Measurements from ENCODE around the gene EXOC2.

Gene EXOC2, protein sequence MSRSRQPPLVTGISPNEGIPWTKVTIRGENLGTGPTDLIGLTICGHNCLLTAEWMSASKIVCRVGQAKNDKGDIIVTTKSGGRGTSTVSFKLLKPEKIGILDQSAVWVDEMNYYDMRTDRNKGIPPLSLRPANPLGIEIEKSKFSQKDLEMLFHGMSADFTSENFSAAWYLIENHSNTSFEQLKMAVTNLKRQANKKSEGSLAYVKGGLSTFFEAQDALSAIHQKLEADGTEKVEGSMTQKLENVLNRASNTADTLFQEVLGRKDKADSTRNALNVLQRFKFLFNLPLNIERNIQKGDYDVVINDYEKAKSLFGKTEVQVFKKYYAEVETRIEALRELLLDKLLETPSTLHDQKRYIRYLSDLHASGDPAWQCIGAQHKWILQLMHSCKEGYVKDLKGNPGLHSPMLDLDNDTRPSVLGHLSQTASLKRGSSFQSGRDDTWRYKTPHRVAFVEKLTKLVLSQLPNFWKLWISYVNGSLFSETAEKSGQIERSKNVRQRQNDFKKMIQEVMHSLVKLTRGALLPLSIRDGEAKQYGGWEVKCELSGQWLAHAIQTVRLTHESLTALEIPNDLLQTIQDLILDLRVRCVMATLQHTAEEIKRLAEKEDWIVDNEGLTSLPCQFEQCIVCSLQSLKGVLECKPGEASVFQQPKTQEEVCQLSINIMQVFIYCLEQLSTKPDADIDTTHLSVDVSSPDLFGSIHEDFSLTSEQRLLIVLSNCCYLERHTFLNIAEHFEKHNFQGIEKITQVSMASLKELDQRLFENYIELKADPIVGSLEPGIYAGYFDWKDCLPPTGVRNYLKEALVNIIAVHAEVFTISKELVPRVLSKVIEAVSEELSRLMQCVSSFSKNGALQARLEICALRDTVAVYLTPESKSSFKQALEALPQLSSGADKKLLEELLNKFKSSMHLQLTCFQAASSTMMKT

DNA sequence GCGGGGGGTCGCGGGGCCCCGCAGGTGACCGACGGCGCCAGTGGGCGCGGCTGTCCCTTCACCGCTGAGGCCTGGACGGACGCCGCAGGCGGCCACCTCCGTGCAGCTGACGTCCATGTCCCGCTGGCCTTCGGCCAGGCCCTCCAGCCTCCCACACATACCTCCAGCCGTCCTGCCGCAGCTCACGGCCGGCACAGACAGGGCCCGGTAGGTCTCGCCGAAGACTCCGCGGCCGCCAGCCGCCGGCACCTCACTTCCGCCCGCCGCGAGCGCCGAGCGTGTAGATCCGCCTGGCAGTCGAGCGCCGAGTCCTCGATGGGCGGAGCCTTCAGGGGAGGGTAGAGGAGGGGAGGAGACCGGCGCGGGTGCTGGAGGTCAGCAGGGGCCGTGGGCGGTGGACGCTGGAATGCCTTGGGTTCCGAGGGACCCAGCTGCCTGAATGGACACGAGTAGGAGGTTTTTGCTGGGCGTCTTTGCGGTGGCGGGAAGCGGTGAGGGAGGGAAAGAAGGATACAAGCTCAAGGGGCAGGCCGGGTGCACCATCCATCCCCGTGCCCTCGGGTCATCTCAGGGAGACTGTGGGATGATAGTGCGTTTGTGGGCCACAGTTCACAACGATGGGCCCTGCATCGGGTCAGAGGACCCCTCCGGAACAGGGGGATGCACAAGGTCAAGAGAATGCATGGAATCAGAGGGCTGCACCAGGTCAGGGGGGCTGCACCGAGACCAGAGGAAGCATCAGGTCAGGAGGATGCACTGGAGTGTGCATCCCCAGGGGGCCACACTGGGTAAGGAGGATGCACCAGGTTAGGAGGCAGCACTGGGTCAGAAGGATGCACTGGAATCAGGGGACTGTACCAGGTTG lies at the start of gene EXOC2:
Gene EXOC2 (minus strand): TSS at position 282 of the 865 bp plus-strand sequence. CDS start 55,321 bp downstream, outside the sequence.
- DNase-seq, result peak; percentile 46

DNA sequence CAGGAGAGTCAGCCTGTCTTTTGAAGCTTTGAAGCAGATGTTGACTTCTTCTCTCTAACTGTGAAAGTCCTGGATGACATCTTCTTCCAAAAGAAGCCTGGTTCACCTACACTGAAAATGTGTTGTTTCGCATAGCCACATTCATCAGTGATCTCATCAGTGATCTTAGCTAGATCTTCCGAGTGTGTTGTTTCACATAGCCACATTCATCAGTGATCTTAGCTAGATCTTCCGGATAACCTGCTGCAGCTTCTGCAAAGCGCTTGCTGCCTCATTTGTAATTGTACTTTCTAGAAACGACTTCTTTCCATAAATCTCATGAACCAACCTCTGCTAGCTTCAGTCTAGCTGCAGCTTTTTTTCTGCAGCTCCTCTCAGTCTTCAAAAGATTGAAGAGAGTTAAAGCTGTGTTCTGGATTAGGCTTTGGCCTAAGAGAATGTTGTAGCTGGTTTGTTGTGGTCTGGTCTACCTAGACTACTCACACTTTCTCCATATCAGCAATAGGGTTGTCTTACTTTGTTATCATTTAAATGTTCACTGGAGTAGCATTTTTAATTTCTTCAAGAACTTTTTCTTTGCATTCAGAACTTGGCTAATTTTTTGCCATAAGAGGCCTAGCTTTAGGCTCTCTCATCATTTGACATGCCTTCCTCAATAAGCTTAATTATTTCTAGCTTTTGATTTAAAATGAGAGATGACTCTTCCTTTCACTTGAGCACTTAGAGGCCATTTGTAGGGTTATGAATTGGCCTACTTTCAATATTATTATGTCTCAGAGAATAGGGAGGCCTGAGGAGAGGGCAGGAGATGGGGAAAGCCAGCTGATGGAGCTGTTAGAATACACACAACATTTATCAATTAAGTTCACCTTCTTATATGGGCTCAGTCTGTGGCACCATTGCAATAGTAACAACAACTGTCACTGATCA lies 48.7 kb upstream of the EXOC2 start:
- DNase-seq, result no peak

- DNase-seq, result no peak
These were observed 43.9 kb upstream of the EXOC2 start for GRCh38 chr6:736657-737446.

- no peak for DNase-seq
These were observed 40.7 kb upstream of the EXOC2 start for GRCh38 chr6:733431-734219.

DNA sequence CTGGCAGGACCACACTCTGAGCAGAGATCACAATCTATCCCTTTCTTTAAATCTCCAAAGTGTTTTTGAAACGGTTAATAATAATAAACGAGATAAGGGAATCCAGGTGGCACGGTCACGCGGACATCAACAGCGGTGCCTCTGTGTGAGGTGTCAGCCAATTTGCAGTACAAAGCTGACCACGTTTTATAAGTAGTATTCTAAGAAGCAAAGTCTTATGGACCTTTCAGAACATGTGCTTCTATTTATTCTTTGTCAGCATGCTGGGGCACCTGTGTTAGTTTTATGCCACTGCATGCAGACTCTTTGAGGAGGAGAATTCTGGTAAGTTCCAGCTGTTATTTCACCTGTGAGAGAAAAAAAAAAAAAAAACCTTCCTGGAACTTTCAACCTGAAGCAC lies 39.0 kb upstream of the EXOC2 start:
- no peak for DNase-seq

- DNase-seq, result no peak
These were observed 36.8 kb upstream of the EXOC2 start for GRCh38 chr6:729606-730320.

GRCh38 chr6:727856-728255 lies 34.9 kb upstream of the EXOC2 start:
- no peak for DNase-seq

GRCh38 chr6:723540-723939 lies 30.6 kb upstream of the EXOC2 start:
- DNase-seq, result no peak

GRCh38 chr6:722608-723007 lies 29.7 kb upstream of the EXOC2 start:
- peak; percentile 2 for DNase-seq

DNA sequence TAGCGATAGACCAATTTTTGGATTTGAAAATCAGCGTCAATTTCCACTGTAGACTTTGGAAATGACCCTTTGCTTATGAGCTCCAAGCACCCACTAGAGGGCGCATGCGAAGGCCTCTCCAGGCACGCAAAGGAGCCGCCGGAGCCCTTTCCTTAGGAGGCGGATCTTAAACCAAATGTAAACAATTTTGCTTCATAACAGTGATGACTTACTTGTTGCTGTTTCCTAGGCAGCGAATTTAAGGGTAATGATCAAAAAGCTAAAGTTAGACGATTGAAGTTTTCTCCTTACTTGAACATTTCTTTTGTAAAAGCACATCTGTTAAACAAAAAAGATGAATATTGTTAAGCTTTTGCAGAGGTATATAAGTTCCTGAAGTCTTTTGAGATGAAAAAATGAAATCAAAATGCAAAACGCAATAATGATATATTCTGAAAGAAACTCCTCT lies 29.2 kb upstream of the EXOC2 start:
- peak; percentile 5 for DNase-seq

DNA sequence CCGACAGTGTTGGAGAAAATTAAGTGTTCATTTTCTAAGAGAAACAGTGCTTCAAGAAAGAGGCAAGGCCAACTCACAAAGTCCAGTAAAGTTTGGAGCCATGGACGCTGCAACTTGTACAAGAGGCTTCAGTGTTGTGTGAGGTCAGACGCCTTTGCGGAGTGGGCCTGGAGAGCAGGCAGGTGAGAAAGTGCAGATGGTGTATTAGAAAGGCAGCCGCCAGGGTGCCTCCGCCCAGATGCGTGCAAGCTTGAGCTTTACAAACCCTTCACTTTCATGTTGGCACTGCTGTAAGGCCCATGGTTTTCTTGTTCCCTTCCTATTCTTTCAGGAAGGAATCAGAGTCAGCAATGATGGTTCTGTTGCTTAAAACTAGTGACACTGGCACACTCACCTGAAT lies 25.4 kb upstream of the EXOC2 start:
- DNase-seq, result no peak

GRCh38 chr6:717135-717534 lies 24.2 kb upstream of the EXOC2 start:
- no peak for DNase-seq

- no peak for DNase-seq
These were observed 23.0 kb upstream of the EXOC2 start for GRCh38 chr6:715709-716491.

DNA sequence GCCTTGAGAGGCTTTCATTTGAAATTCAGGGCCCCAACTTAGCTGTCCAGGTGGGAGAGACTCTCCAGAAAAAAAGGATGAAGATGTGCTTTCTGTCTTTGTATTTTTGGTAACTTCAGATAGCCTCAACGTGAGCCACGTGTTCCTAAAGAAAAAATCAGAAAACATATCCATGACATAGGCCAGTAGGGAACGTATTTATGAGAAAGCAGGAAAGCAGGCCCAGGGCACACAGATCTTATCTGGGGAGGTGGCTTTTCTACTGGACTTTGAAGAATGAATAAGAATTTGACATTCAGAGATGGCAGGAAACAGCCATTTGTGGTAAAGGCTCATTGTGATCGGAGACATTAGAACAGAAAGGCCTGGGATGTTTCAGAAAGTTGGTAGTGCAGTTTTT lies 21.2 kb upstream of the EXOC2 start:
- no peak for DNase-seq

- no peak for DNase-seq
These were observed 20.4 kb upstream of the EXOC2 start for GRCh38 chr6:713351-713750.

DNA sequence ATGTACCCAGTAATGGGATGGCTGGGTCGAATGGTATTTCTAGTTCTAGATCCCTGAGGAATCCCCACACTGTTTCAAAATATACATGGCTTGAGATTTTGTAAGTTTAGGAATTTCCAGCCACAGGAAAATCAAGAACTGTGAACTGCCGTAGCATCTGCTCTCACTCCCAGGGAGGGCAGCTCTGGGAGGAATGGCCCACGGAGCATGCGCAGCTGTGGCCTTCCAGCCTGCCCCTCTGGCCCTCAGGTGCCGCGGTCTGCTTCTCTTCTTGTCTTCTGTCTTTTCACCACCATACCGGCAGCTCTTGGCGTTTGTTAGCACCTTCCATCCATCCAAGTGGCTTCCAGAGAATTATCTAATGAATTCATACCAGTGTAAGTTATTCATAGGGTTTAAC lies 19.9 kb upstream of the EXOC2 start:
- DNase-seq, result no peak

GRCh38 chr6:711925-712324 lies 19.0 kb upstream of the EXOC2 start:
- DNase-seq, result no peak
